ENCODE results near the gene MLXIP.
A peak's percentile ranks its signal among the peaks of the same experiment; 100 is the strongest.
"Not testable (repeated sequence)": the region's sequence is repeated elsewhere in the genome, so short reads cannot be mapped to it uniquely, and the experiment has no call there.

Gene MLXIP

DNA sequence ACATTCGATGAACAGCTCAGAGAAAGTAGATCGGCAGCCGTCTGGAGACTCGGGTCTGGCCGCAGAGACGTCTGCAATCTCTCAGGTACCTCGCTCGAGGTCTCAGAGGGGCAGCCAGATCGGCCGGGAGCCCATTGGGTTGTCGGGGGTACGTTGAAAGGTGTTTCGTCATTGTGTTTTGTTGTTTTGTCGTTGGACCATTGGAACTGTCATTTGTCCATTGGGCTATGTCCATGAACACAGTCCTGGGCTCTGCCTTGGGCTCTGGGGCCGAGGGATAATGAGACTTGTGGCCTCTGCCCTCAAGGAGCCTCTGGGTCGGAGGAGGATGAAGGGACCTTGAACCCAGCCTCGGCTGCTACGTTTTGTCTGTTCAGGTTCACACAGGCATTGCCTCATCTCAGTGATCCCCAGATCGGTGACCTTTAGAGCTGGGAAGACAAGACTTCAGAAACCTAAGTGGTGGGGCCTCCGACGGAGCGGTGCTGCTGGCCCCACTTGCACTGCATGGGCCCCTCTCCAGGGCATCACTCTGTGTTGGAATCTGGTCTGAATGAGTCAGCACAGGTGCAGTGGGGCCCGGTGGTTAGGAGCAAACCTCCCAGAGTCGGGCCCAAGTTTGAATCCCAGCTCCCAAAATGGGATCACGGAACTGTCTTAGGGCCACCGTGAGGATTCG lies 23.6 kb upstream of the MLXIP start:
- TF ChIP-seq, protein P1, sequence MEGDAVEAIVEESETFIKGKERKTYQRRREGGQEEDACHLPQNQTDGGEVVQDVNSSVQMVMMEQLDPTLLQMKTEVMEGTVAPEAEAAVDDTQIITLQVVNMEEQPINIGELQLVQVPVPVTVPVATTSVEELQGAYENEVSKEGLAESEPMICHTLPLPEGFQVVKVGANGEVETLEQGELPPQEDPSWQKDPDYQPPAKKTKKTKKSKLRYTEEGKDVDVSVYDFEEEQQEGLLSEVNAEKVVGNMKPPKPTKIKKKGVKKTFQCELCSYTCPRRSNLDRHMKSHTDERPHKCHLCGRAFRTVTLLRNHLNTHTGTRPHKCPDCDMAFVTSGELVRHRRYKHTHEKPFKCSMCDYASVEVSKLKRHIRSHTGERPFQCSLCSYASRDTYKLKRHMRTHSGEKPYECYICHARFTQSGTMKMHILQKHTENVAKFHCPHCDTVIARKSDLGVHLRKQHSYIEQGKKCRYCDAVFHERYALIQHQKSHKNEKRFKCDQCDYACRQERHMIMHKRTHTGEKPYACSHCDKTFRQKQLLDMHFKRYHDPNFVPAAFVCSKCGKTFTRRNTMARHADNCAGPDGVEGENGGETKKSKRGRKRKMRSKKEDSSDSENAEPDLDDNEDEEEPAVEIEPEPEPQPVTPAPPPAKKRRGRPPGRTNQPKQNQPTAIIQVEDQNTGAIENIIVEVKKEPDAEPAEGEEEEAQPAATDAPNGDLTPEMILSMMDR (IDR thresholded peaks at IDR 0.05; ENCODE audit: low read depth, low read length) = no peak
- H3K4me3 ChIP-seq (replicated peaks in 1 of 2; ENCODE audit: low read depth in 2 of 2, low read length in 2 of 2) = no peak overlapping the region
- DNase-seq (ENCODE audit: low read depth in 2 of 2) = no peak

DNA sequence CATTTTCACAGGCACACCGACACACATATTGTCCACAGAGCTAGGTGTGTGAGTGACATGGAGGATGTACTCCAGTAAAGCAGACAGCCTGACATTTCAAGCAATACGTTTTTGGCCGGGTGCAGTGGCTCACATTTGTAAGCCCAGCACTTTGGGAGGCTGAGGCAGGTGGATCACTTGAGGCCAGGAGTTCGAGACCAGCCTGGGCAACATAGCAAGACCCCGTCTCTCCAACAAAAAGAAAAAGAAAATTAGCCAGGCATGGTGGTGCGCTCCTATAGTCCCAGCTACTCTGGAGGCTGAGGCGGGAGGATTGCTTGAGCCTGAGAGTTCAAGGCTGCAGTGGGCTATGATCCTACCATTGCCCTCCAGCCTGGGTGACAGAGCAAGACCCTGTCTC lies 22.1 kb upstream of the MLXIP start:
- not testable (repeated sequence) for H3K4me3 ChIP-seq (replicated peaks in 1 of 2; ENCODE audit: low read depth in 2 of 2, low read length in 2 of 2); DNase-seq (ENCODE audit: low read depth in 2 of 2)

DNA sequence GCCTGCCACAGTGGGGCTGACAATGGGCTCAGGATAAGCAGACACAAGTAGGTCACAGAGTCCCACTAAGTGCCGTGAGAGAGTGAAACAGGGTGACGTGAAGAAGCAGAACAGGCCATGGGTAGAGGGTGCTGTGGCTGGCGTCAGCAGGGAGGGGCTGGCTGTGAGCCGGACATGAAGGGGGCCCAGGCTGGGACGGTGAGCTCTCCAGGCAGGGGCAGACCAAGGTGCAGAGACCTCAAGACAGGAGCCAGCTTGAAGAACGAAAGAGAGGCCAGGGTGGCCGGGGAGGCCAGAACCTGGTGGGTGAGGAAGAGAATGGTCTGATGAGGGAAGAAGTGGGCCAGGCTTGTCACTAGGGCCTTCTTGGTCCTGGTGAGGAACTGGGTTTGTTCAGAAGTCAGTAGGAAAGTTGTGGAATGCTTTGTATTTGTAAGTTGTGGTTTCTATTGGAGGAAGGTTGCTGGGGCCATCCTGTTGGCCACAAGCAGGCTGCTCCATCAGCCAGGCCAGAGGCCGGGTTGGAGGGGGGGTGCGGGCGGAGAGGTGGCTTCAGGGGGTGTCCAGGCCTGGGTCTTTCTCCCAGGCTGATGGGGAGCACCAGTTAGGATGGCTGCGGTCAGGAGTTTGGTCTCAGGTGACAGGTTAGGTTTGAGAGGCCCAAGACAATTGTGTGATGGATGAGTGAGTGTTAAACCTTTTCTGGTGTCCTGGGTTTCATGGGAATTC lies 21.4 kb upstream of the MLXIP start:
- H3K4me3 ChIP-seq (replicated peaks in 1 of 2; ENCODE audit: low read depth in 2 of 2, low read length in 2 of 2) = no peak overlapping the region
- TF ChIP-seq, protein P1 (IDR thresholded peaks at IDR 0.05; ENCODE audit: low read depth, low read length) = no peak
- no peak for DNase-seq (ENCODE audit: low read depth in 2 of 2)

DNA sequence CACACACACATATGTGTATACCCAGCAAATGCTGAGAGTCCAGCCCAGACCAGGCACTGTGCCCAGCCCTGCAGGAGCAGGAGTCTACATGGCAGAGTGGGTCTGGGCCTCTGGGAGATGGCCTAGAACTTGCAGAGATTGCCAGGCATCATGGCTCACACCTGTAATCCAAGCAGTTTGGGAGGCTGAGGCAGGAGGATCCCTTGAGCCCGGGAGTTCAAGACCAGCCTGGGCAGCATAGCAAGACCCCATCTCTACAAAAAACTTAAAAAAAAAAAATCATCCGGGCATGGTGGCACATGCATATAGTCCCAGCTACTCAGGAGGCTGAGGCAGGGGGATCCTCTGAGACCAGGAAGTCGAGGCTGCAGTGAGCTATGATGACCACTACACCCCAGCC lies 20.8 kb upstream of the MLXIP start:
- H3K4me3 ChIP-seq (replicated peaks in 1 of 2; ENCODE audit: low read depth in 2 of 2, low read length in 2 of 2) = no peak overlapping the region
- TF ChIP-seq, protein P1 (IDR thresholded peaks at IDR 0.05; ENCODE audit: low read depth, low read length) = no peak
- no peak for DNase-seq (ENCODE audit: low read depth in 2 of 2)

DNA sequence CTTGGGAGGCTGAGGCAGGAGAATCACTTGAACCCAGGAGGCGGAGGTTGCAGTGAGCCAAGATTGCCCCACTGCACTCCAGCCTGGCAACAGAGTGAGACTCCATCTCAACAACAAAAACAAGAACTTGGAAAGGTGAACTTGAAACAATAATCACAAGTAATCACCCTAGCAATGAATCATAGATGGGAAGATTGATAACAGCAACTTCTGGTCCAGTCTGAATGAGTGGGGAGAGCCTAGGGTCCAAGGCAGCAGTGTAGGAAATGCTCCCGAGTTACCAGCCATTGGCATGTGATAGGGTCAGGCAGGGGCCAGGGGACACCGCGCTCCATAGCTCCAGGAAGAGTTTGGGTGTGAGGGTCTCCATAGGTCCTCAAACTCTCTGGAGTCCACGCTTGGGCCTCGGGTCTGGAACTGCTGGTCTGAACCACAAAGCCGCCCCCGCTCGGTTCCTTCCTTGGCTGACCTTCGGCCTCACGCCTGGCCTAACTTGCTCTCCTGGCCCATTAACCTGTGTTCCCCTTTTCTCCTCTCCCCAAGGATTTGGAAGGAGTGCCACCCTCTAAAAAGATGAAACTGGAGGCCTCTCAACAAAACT lies 19.9 kb upstream of the MLXIP start:
- TF ChIP-seq, protein P1 (IDR thresholded peaks at IDR 0.05; ENCODE audit: low read depth, low read length) = no peak
- H3K4me3 ChIP-seq (replicated peaks in 1 of 2; ENCODE audit: low read depth in 2 of 2, low read length in 2 of 2) = no peak overlapping the region
- no peak for DNase-seq (ENCODE audit: low read depth in 2 of 2)

DNA sequence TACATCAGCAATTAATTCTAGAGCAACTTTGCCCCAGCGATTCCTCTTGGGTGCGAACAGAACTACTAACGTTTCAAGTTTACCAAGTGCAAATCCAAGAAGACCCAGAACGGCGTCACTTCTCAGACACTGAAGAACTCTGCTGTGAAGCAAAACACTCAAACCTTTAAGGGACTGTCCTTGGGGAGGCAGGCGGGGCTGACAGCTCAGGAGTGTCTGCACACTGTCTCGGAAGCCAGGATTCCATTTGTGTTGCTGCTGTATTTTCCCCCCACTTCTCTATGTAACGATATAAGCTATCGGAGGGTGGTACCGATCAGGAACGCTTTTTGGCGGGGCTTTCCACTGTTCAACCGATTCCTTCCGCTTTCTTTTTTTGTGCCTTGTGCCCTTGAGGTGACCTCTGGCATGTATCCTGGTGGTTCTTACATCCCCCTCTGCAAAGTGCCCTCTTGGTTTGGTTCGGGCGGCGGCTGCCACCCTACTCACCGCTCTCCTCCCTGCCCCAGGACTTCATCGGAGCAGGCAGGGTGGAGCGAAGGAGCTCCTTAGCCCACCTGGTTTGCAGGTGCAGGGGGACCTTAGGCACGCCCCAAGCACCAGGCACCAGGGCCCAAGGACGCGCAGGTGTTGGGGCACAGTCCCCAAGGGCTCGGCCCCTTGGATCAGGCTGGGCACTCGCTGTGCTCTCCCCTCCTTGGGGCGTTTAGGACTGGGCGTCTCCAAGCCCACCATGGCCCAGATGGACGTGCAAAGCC lies 19.2 kb upstream of the MLXIP start:
- TF ChIP-seq, protein P1 (IDR thresholded peaks at IDR 0.05; ENCODE audit: low read depth, low read length) = no peak

DNA sequence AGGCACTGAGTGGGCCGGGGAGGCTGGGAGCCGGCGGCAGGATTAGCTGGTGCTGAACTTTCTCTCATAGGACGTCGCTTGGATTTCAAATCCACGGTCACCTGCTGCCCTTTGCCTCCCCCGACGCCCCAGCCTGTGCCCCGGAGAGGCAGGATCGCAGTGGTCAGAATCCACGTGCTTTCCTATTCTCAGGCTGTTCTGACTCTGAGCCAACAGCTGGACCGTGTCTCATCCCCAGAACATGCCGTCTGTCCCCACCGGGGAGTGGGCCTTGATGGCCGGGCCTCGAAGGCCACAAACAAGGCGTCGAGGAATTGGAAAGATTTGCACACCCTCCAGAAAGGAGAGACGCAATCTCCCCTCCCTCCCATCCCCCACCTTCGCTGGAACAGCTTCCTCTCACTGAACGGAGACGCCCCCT lies 18.5 kb upstream of the MLXIP start:
- peak in 1 of 2 donors; percentile 14 for DNase-seq (ENCODE audit: low read depth in 2 of 2)
- TF ChIP-seq, protein P1 (IDR thresholded peaks at IDR 0.05; ENCODE audit: low read depth, low read length) = no peak
- no peak overlapping the region for H3K4me3 ChIP-seq (replicated peaks in 1 of 2; ENCODE audit: low read depth in 2 of 2, low read length in 2 of 2)

More for the DNA sequence above, 19.2 kb upstream of the MLXIP start:
- H3K4me3 ChIP-seq (replicated peaks in 1 of 2; ENCODE audit: low read depth in 2 of 2, low read length in 2 of 2) = no peak overlapping the region
- DNase-seq (ENCODE audit: low read depth in 2 of 2) = no peak
